Brain pericyte (primary cell): Measurements from ENCODE around the gene TAGLN3.

Source experiments
- DNase-seq: peaks from one replicate; pipeline ENCODE4 v3.0.0-alpha.2; 2012; ENCODE audit warnings: low read depth, low spot score

The TAGLN3 gene

GRCh38 chr3:111978583-111979433, 19.9 kb upstream of the TAGLN3 start, which contains the start of gene ABHD10:
TSS of gene ABHD10 (plus strand) at chr3:111979026. CDS start at chr3:111979062, 36 bp downstream.
- peak; percentile 90 for DNase-seq

DNA sequence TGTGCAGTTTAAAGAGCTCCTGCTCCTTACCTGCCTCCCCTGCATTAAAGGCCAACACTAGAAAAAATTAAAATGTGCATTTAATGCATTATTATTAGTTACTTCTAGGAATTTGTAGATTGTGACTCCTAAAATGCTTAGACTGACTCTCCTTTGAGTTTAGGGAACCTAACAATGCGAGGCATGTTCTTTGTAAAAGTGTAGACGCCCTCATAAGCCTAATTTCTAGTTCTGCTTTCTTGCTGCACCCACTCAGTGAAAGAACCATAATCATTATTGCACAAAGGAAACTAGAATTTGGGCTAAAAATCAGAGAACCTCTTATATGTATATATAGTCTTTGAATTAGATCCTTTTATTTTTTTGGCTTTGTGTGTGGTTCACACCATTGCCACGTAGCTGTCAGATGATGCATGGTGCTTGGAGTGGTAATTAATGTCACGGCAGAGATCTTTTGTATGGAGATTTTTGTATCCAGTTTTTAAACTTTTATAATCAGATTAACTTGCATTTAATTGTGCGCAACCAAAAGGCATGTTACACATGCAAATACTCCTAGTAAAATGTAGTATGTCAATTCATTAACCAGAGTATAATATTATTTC, 19.2 kb upstream of the TAGLN3 start:
- no peak for DNase-seq

GRCh38 chr3:111980716-111981456, 17.8 kb upstream of the TAGLN3 start:
- no peak for DNase-seq

GRCh38 chr3:111981457-111981763, 17.3 kb upstream of the TAGLN3 start:
- no peak for DNase-seq

- no peak for DNase-seq
Measured at GRCh38 chr3:111984636-111985298, 14.0 kb upstream of the TAGLN3 start.

- no peak for DNase-seq
Measured at GRCh38 chr3:111986800-111987199, 11.9 kb upstream of the TAGLN3 start.

GRCh38 chr3:111989061-111989678, 9.6 kb upstream of the TAGLN3 start:
- DNase-seq: no peak

DNA sequence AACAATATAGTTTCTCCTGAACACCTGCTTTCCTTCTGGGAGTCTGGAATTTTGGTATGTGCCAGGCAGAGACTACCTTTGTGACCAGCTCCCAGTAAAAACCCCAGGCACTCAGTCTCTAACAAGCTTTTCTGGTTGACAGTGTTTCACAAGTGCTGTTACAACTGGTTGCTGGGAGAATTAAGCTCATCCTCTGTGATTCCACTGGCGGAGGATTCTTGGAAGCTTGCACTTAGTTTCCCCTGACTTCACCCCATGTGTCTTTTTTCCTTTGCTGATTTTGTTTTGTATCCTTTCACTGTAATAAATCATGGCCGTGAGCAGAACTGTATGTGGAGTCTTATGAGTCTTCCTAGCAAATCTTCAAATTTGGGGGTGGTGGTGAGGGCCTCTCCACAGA, 5.7 kb upstream of the TAGLN3 start:
- DNase-seq: no peak

- DNase-seq: no peak
Measured at GRCh38 chr3:111999484-112000324, 982 bp downstream of the TAGLN3 start.

DNA sequence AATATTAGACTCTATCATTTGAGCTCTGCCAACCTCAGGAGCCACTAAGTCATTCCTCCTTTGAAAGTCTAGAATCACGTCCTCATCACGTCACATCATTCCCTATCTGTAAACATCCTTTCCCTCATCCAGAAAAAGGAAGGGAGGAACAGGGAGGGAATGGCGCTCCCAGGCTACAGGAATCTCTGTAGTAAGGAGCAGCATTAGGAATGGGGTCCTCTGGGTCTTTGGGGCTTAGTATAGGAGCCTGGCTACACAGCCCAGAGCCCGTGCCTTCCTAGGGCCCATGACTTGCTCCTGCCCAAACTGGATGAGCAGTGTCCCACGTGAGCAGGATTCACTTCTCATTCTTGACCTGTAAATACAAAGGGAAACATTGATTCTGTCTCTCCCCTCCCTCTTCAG, 1.6 kb downstream of the TAGLN3 start:
- DNase-seq: no peak

DNA sequence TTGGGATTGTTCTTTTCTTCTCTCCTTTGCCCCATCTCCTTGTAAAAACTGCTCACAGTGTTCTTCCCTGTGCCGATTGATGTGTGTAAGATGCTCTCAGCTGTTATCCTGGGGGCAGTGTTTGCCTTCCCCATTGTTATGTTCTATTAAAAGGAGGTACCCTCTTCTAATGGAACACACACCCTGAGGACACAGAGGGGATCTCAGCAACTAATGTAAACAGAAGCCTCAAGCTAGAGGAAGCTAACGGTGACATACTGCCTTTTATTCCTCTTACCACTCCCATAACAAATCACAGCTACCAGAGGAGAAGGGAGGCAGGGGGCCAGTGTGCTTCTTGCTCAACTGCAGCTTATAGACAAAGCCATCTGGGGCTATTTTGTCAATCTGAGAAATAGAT, 2.2 kb downstream of the TAGLN3 start:
- no peak for DNase-seq

DNA sequence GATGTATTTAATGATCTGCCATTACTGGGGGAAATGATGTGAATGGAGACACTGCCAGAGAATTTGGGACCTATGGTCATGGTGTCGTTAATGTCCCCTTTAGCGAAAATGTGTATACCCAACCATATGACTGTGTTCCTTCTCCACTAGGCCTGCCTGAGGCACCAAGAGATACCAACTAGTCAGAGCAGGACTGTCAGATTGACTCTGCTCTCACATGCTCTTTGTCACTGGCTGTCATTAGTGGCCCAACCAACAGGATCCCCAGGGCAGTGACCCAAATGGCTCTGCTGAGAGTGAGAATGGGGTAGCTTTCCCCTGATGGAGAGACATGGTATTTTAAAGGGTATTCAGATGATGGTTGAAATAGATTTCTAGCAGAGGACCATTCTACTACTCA, 2.8 kb downstream of the TAGLN3 start:
- DNase-seq: no peak

GRCh38 chr3:112002096-112002971, 3.6 kb downstream of the TAGLN3 start:
- DNase-seq: no peak

- DNase-seq: no peak
Measured at GRCh38 chr3:112003321-112004080, 4.8 kb downstream of the TAGLN3 start.

DNA sequence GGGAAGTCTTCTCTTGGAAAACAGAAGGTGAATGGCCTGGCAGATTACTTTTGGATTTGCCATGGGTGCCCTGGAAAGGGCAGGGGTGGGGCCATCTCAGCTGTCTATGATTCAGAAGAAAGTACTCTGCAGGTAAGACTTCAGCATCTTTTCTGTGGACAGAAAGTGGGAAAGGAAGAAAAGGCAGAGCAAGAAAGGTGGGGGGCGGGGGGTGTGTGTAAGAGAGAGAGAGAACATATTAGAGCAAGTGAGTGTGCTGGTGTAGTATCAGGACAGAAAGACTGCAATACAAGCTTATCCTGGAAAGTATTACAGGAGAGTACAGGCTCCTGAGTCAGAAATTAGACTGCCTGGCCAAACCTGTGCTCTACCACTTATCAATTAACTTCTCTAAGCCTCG, 5.5 kb downstream of the TAGLN3 start:
- no peak for DNase-seq

DNA sequence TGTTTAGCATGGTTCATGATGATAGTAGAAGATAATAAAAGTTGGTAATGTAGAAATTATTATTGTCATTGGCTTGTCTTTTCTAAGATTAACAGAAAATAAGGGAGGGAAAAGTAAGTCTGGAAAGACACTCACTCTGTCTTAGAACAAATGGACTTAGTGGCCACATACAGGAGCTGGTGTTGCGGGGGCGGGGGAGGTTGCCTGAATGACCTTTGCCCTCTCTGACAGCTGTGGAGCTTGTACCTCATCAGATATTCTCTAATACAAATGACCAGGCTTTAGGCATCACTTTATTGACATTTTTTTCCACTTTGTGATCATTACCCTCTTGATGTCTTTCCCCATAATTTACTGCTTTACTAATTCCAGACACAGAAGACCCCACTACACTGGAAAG, 5.9 kb downstream of the TAGLN3 start:
- DNase-seq: no peak

- DNase-seq: no peak
Measured at GRCh38 chr3:112005091-112005672, 6.5 kb downstream of the TAGLN3 start.

DNA sequence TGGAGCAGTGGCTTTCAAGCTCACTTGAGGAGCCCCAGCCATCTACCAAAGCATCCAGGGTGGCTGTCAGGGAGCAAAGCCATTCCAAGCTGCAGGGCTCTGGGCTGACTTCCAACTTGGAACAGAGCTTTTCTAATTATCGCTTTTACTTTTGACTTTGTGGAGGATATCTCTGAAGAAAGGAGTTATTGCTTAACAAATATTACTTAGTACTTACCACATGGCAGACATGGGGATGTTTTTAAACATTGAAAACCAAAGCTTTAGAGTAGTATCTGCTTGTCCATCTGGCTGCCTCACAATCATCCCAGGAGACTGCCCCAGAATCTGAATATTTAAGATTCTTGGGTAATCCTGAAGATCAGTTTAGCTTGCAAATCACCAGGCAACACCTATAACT, 8.9 kb downstream of the TAGLN3 start:
- DNase-seq: no peak

GRCh38 chr3:112009670-112010069, 10.9 kb downstream of the TAGLN3 start:
- DNase-seq: no peak
